Astrocyte of the spinal cord (primary cell): ENCODE results near the gene RNFT2.
"Not testable (repeated sequence)": the region's sequence is repeated elsewhere in the genome, so short reads cannot be mapped to it uniquely, and the experiment has no call there.

Experiments used
- DNase-seq: peaks from one replicate; pipeline ENCODE4 v3.0.0; 2011; ENCODE audit warnings: low read depth, low spot score
- H3K4me3 ChIP-seq: 2 replicates; pipeline ENCODE4 v1.5.1; 2011; ENCODE audit warnings: low read depth, mild to moderate bottlenecking, low read length, moderate library complexity
- CTCF ChIP-seq: IDR thresholded peaks from 2 replicates; pipeline ENCODE4 v1.5.1; 2012; ENCODE audit warnings: low read depth, mild to moderate bottlenecking, low read length, inconsistent platforms
- in situ Hi-C: cut with HindIII; loops from 2 replicates; pipeline ENCODE4 v1.10.0; 2017; ENCODE audit warnings: low sequenced_read_pairs

RNFT2 gene

DNA sequence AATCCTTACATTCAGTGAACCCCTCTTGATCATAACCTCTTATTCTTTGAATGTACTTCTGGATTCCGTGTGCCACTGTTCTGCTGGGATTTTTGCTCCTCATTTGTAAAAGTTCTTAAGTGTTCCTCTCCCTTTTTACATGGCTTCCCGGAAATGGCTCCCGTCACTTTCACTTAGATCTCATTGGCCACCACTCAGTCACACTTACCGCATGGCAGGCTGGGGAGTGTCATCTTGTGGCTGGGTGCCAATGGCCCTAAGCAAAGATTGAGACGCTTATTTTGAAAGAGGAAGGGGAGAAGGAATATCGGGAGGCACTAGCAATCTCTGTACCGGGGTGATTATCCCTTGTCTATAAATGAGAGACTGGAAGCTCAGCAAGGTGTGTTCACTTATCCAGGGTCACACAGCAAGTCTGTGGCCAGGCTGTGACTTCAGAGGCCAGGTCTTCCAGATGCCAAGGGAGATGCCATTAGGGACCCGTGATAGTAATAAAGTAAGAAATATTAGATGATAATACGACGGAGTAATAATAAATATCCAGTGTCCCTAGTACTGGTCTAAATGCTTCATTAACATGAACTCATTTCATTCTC is 68.8 kb downstream of the RNFT2 start:
- in situ Hi-C loops, result no loop called here
- no peak for DNase-seq
- TF ChIP-seq CTCF, result no peak
- H3K4me3 ChIP-seq, result no peak overlapping the region

- no peak for TF ChIP-seq CTCF
- H3K4me3 ChIP-seq, result no peak overlapping the region
- DNase-seq, result no peak
- in situ Hi-C loops, result no loop called here
Observed at GRCh38 chr12:116807546-116807945, 69.4 kb downstream of the RNFT2 start.

DNA sequence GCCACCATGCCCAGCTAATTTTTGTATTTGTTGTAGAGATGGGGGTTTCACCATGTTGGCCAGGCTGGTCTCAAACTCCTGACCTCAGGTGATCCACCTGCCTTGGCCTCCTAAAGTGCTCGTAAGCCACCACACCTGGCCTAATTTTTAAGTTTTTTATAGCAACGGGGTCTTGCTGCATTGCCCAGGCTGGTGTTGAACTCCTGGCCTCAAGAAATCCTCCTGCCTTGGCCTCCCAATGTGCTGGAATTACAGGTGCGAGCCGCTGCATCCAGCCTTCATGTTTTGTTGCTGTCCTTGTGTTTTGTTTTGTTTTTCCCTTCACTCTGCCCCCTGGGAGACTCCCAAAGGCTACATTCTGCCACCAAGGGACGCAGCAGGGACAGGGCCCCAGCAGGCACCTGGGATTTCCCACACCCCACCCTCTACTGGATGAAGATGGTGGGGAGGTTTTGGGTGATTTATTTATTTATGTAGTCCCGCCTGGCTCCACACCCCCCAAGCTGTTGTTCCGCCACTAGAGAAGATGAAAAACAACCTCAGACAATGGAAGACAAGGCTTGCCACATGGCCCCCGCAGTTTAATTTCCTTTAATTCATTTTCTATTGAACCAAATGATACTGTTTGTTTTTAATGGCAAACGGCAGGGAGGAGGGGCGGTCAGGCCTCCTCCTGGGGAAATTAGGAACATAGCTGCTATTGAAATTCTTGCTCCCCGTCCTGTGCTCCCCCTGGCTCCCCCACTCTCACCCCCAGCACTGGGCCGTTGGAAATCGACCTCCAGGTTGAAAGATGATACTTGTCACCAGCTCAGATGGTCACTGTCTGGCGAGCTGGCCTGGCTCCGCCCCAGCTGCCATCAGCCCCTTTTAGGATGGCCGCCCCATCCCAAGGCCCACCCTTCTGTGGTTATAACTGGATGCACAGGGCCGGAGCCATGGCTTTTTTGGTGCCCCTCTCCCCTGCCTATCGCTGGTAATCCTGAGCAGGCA is 70.3 kb downstream of the RNFT2 start:
- DNase-seq, result no peak
- no peak for TF ChIP-seq CTCF
- no peak overlapping the region for H3K4me3 ChIP-seq
- in situ Hi-C loops, result no loop called here

- DNase-seq, result no peak
Observed at GRCh38 chr12:116812238-116812637, 74.1 kb downstream of the RNFT2 start.

DNA sequence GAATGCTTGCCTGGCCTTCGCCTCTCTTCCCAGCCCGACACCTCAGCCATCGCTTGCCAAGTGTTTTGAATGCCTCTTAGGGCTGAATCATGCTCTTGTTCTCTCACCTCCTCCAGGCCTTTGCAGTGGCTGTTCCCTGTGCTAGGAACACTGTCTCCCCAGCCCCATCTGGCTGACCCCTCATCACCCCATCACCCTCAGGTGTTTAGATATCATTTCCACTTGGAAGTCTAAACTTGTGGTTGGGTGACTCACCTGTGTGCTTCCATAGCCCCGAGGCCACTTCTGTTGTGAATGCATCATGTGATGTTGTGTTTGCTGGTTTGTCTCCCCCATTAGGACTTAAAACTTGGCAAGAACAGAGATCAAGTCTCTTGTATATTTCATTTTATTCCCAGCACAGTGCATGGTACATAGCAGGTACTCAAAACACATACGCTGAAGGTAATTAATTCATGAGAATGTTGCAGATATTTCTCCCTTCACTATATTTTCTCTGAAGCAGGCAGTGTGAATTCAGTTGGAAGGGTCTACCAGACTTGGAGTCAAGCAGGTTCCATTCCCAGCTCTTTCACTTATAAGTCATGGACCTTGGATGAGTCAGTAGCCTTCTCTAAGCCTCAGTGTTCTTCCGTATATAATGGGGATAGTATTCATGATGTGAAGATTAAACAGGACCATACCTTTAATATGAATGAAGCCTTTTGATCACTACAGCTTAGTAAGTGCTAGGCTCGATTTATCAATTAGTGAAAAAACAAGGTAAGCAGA is 75.3 kb downstream of the RNFT2 start:
- no peak overlapping the region for H3K4me3 ChIP-seq
- TF ChIP-seq CTCF, result no peak
- DNase-seq, result no peak
- in situ Hi-C loops, result no loop called here

More at GRCh38 chr12:116812238-116812637, 74.1 kb downstream of the RNFT2 start:
- in situ Hi-C loops, result no loop called here
- no peak overlapping the region for H3K4me3 ChIP-seq
- no peak for TF ChIP-seq CTCF

DNA sequence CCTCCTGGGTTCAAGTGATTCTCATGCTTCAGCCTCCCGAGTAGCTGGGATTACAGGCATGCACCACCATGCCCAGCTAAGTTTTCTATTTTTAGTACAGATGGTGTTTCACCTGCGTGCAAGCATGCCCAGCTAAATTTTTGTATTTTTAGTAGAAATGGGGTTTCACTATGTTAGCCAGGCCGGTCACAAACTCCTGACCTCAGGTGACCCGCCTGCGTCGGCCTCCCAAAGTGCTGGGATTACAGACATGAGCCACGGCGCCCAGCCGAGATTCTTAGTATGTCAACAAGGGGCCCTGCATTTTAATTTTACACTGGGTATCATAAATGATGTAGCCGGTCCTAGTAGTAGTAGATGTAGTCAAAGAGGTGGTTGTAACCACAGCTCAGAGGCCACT is 76.7 kb downstream of the RNFT2 start:
- DNase-seq, H3K4me3 ChIP-seq, in situ Hi-C loops: not testable (repeated sequence)
